GM23338 (cell line): ENCODE data around the gene ASPHD2. TPM values are rescaled to one million over a fixed set of nuclear protein-coding genes. Genes with fewer than 3 reads are reported as not detected.

Experiments
- CTCF ChIP-seq, 2 experiments: fragments of 200-600 bp in 1 of 2; sonication (generic) in 1 of 2; conservative IDR thresholded peaks; 2 replicates each; pipeline versions ENCODE4 v1.5.1 to v1.6.1; 2016 to 2017; ENCODE audit warnings: antibody characterized with exemption in 2 of 2, low read depth in 2 of 2, mild to moderate bottlenecking in 2 of 2, moderate library complexity in 1 of 2
- EZH2phosphoT487 ChIP-seq: fragments of 200-600 bp; sonication (generic); IDR thresholded peaks from one replicate; pipeline ENCODE4 v1.8.1; 2018; ENCODE audit warnings: antibody characterized with exemption; ENCODE audit not compliant: unreplicated experiment
- polyA plus RNA-seq: library from polyadenylated mRNA; unstranded; fragments of >200 nt; fragmentation: Nextera tagmentation; extraction: Ambion mirVana; gene quantifications from 2 replicates; pipeline ENCODE4 v1.2.1, GENCODE V29; 2016
- total RNA-seq: library from RNA; depleted of rRNA; stranded (reverse); fragments of >200 nt; shearing (Covaris generic); gene quantifications from 2 replicates; pipeline ENCODE4 v1.2.3, GENCODE V29; 2014
- TF ChIP-seq, protein P1 (sequence below): fragments of 250-450 bp; sonication (Bioruptor Pico); IDR thresholded peaks from 2 replicates; pipeline ENCODE4 v1.5.0; 2020; ENCODE audit warnings: mild to moderate bottlenecking, moderate library complexity
- TF ChIP-seq, protein P2 (sequence below): IDR thresholded peaks from one replicate; pipeline ENCODE4 v1.6.1; 2018; ENCODE audit warnings: antibody characterized with exemption; ENCODE audit not compliant: unreplicated experiment

Gene ASPHD2
- total and polyA plus RNA-seq, 2 experiments from 2014 or later, result 6.0 to 9.3 TPM

- TF ChIP-seq, protein P1, sequence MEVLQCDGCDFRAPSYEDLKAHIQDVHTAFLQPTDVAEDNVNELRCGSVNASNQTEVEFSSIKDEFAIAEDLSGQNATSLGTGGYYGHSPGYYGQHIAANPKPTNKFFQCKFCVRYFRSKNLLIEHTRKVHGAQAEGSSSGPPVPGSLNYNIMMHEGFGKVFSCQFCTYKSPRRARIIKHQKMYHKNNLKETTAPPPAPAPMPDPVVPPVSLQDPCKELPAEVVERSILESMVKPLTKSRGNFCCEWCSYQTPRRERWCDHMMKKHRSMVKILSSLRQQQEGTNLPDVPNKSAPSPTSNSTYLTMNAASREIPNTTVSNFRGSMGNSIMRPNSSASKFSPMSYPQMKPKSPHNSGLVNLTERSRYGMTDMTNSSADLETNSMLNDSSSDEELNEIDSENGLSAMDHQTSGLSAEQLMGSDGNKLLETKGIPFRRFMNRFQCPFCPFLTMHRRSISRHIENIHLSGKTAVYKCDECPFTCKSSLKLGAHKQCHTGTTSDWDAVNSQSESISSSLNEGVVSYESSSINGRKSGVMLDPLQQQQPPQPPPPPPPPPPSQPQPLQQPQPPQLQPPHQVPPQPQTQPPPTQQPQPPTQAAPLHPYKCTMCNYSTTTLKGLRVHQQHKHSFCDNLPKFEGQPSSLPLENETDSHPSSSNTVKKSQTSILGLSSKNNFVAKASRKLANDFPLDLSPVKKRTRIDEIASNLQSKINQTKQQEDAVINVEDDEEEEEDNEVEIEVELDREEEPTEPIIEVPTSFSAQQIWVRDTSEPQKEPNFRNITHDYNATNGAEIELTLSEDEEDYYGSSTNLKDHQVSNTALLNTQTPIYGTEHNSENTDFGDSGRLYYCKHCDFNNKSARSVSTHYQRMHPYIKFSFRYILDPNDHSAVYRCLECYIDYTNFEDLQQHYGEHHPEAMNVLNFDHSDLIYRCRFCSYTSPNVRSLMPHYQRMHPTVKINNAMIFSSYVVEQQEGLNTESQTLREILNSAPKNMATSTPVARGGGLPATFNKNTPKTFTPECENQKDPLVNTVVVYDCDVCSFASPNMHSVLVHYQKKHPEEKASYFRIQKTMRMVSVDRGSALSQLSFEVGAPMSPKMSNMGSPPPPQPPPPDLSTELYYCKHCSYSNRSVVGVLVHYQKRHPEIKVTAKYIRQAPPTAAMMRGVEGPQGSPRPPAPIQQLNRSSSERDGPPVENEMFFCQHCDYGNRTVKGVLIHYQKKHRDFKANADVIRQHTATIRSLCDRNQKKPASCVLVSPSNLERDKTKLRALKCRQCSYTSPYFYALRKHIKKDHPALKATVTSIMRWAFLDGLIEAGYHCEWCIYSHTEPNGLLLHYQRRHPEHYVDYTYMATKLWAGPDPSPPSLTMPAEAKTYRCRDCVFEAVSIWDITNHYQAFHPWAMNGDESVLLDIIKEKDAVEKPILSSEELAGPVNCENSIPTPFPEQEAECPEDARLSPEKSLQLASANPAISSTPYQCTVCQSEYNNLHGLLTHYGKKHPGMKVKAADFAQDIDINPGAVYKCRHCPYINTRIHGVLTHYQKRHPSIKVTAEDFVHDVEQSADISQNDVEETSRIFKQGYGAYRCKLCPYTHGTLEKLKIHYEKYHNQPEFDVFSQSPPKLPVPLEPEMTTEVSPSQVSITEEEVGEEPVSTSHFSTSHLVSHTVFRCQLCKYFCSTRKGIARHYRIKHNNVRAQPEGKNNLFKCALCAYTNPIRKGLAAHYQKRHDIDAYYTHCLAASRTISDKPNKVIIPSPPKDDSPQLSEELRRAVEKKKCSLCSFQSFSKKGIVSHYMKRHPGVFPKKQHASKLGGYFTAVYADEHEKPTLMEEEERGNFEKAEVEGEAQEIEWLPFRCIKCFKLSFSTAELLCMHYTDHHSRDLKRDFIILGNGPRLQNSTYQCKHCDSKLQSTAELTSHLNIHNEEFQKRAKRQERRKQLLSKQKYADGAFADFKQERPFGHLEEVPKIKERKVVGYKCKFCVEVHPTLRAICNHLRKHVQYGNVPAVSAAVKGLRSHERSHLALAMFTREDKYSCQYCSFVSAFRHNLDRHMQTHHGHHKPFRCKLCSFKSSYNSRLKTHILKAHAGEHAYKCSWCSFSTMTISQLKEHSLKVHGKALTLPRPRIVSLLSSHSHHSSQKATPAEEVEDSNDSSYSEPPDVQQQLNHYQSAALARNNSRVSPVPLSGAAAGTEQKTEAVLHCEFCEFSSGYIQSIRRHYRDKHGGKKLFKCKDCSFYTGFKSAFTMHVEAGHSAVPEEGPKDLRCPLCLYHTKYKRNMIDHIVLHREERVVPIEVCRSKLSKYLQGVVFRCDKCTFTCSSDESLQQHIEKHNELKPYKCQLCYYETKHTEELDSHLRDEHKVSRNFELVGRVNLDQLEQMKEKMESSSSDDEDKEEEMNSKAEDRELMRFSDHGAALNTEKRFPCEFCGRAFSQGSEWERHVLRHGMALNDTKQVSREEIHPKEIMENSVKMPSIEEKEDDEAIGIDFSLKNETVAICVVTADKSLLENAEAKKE (CRISPR knock-in tag), result no peak
- no peak for TF ChIP-seq CTCF (conservative IDR thresholded peaks at IDR 0.05; ENCODE audit: low read depth in 2 of 2)
- TF ChIP-seq, protein P2, sequence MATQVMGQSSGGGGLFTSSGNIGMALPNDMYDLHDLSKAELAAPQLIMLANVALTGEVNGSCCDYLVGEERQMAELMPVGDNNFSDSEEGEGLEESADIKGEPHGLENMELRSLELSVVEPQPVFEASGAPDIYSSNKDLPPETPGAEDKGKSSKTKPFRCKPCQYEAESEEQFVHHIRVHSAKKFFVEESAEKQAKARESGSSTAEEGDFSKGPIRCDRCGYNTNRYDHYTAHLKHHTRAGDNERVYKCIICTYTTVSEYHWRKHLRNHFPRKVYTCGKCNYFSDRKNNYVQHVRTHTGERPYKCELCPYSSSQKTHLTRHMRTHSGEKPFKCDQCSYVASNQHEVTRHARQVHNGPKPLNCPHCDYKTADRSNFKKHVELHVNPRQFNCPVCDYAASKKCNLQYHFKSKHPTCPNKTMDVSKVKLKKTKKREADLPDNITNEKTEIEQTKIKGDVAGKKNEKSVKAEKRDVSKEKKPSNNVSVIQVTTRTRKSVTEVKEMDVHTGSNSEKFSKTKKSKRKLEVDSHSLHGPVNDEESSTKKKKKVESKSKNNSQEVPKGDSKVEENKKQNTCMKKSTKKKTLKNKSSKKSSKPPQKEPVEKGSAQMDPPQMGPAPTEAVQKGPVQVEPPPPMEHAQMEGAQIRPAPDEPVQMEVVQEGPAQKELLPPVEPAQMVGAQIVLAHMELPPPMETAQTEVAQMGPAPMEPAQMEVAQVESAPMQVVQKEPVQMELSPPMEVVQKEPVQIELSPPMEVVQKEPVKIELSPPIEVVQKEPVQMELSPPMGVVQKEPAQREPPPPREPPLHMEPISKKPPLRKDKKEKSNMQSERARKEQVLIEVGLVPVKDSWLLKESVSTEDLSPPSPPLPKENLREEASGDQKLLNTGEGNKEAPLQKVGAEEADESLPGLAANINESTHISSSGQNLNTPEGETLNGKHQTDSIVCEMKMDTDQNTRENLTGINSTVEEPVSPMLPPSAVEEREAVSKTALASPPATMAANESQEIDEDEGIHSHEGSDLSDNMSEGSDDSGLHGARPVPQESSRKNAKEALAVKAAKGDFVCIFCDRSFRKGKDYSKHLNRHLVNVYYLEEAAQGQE, result no peak
- TF ChIP-seq EZH2phosphoT487, result no peak
Observed at GRCh38 chr22:26479792-26480610, 50.9 kb downstream of the ASPHD2 start (continued).
